Neural cell (in vitro differentiated cells): ENCODE results near the gene GGT1.
"Not testable (repeated sequence)": the region's sequence is repeated elsewhere in the genome, so short reads cannot be mapped to it uniquely, and the experiment has no call there.

Source experiments
- EZH2 ChIP-seq: fragments of 200-600, 300-800 bp; shearing (Covaris generic), sonication (generic); IDR thresholded peaks from 2 replicates; pipeline ENCODE4 v1.6.1; 2014; ENCODE audit warnings: antibody characterized with exemption, low read length, borderline replicate concordance, mild to moderate bottlenecking; ENCODE audit not compliant: insufficient read depth, poor library complexity, severe bottlenecking
- TF ChIP-seq, protein P1 (sequence below): fragments of 450-650 bp; IDR thresholded peaks from 2 replicates; pipeline ENCODE4 v1.5.1; 2014; ENCODE audit warnings: antibody characterized with exemption, mild to moderate bottlenecking, moderate library complexity; ENCODE audit not compliant: poor library complexity, severe bottlenecking

DNA sequence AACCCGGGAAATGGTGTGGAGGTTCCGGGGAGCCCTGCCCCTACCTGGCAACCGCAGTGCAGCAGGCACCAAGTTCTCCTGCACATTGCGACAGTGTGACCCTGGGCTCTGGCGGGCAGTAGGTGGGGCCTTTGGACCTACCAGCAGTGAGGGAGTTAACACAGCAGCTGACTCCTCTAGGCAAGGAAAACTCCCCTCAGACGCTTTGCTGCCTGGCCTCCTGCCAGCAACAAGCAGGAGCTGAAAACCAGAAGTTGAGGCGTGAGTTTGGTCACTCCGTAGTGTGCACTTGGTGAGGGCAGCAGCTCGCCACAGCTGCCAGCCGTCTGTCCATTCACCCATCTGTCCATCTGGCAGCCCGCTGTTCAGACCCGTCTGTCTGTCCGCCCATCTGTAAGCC is 29.6 kb downstream of the GGT1 start:
- TF ChIP-seq, protein P1, sequence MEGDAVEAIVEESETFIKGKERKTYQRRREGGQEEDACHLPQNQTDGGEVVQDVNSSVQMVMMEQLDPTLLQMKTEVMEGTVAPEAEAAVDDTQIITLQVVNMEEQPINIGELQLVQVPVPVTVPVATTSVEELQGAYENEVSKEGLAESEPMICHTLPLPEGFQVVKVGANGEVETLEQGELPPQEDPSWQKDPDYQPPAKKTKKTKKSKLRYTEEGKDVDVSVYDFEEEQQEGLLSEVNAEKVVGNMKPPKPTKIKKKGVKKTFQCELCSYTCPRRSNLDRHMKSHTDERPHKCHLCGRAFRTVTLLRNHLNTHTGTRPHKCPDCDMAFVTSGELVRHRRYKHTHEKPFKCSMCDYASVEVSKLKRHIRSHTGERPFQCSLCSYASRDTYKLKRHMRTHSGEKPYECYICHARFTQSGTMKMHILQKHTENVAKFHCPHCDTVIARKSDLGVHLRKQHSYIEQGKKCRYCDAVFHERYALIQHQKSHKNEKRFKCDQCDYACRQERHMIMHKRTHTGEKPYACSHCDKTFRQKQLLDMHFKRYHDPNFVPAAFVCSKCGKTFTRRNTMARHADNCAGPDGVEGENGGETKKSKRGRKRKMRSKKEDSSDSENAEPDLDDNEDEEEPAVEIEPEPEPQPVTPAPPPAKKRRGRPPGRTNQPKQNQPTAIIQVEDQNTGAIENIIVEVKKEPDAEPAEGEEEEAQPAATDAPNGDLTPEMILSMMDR, result not testable (repeated sequence)
- not testable (repeated sequence) for TF ChIP-seq EZH2
